Panc1 (cell line): Measurements from ENCODE around the gene POLR3A. TPM values are rescaled to one million over a fixed set of nuclear protein-coding genes. Genes with fewer than 3 reads are reported as not detected.

Experiments used
- ATAC-seq: fragments of 200-7000 bp; cut with Tn5 transposase; 2 replicates; pipeline ENCODE4 v1.9.1; 2020; ENCODE audit warnings: mild to moderate bottlenecking, moderate library complexity
- BruUV-seq: library from RNA; stranded (reverse); fragments of 400-500 nt; replicated peaks from 2 replicates; lab custom pipeline; 2021; lab: Mats Ljungman, UMichigan
- CTCF ChIA-PET: fragments of 300-600 bp; sonication (Branson Sonifier 250); formaldehyde crosslinking; loops from one replicate; lab custom pipeline; 2022; ENCODE audit warnings: antibody characterized with exemption; lab: Charles Lee
- POLR2A ChIA-PET: fragments of 300-600 bp; sonication (Branson Sonifier 250); formaldehyde crosslinking; loops from one replicate; lab custom pipeline; 2022; ENCODE audit warnings: antibody characterized with exemption; lab: Charles Lee
- DNase-seq: peaks from one replicate; pipeline ENCODE4 v3.0.0-alpha.2; 2010; ENCODE audit warnings: low read depth, low spot score
- H3K27ac ChIP-seq: 2 replicates; pipeline ENCODE4 v1.5.1; 2011; ENCODE audit warnings: mild to moderate bottlenecking, low read length, inconsistent platforms
- H3K27me3 ChIP-seq: fragments of 200-500 bp; sonication (Bioruptor generic); 2 replicates; pipeline ENCODE4 v1.6.0; 2014; ENCODE audit warnings: low read length, inconsistent platforms; ENCODE audit not compliant: control insufficient read depth, insufficient read depth
- H3K36me3 ChIP-seq: fragments of 200-500 bp; sonication (Bioruptor generic); 2 replicates; pipeline ENCODE4 v1.5.1; 2014; ENCODE audit warnings: inconsistent platforms, mild to moderate bottlenecking, low read length, moderate library complexity; ENCODE audit not compliant: control insufficient read depth, insufficient read depth
- H3K4me1 ChIP-seq: 2 replicates; pipeline ENCODE4 v1.5.1; 2011; ENCODE audit warnings: inconsistent platforms, mild to moderate bottlenecking, low read length, moderate library complexity; ENCODE audit not compliant: control insufficient read depth, insufficient read depth
- H3K4me3 ChIP-seq, 2 experiments: 2 replicates each; pipeline ENCODE4 v1.5.1; 2011 to 2012; ENCODE audit warnings: low read depth in 2 of 2, low read length in 2 of 2, mild to moderate bottlenecking in 2 of 2, inconsistent platforms in 1 of 2, moderate library complexity in 1 of 2
- H3K9me3 ChIP-seq: fragments of 200-500 bp; sonication (Bioruptor generic); 2 replicates; pipeline ENCODE4 v1.5.1; 2014; ENCODE audit warnings: low read depth, mild to moderate bottlenecking, inconsistent platforms, low read length, moderate library complexity; ENCODE audit not compliant: control insufficient read depth, insufficient read depth
- POLR2AphosphoS5 ChIP-seq: IDR thresholded peaks from 2 replicates; pipeline ENCODE4 v1.6.1; 2012; ENCODE audit warnings: mild to moderate bottlenecking, low read depth, low read length, moderate library complexity
- SIN3A ChIP-seq: IDR thresholded peaks from 2 replicates; pipeline ENCODE4 v1.6.1; 2012; ENCODE audit warnings: low read depth, mild to moderate bottlenecking, low read length, moderate library complexity, borderline replicate concordance; ENCODE audit not compliant: insufficient read depth
- TCF7L2 ChIP-seq: IDR thresholded peaks from 2 replicates; pipeline ENCODE4 v1.6.1; 2011; ENCODE audit warnings: mild to moderate bottlenecking, low read depth, low read length, inconsistent platforms
- in situ Hi-C: cut with HindIII; loops from 2 replicates; pipeline ENCODE4 v1.10.0; 2016; ENCODE audit warnings: low sequenced_read_pairs, low pct_unique_long_range_greater_than_20kb
- intact Hi-C: fragments of 100-400 bp; cut with micrococcal nuclease; formaldehyde crosslinking; loops from one replicate; pipeline ENCODE4 v1.10.0; 2022; ENCODE audit not compliant: unreplicated experiment
- total RNA-seq: library from RNA; stranded (reverse); gene quantifications from one replicate; pipeline ENCODE4 v1.2.1, GENCODE V29; 2021; ENCODE audit not compliant: unreplicated experiment
- TF ChIP-seq, protein P1 (sequence below): fragments of 450-650 bp; IDR thresholded peaks from 2 replicates; pipeline ENCODE4 v1.5.1; 2017; ENCODE audit warnings: mild to moderate bottlenecking
- TF ChIP-seq, protein P2 (sequence below), 2 experiments: IDR thresholded peaks; 2 replicates each; pipeline ENCODE4 v1.6.1; 2011 to 2012; ENCODE audit warnings: low read depth in 2 of 2, control low read depth in 1 of 2, low read length in 1 of 2, mild to moderate bottlenecking in 1 of 2, moderate library complexity in 1 of 2; ENCODE audit not compliant: insufficient read depth in 1 of 2

The POLR3A gene
- total RNA-seq, 1 experiment from 2014 or later: 26.3 TPM

DNA sequence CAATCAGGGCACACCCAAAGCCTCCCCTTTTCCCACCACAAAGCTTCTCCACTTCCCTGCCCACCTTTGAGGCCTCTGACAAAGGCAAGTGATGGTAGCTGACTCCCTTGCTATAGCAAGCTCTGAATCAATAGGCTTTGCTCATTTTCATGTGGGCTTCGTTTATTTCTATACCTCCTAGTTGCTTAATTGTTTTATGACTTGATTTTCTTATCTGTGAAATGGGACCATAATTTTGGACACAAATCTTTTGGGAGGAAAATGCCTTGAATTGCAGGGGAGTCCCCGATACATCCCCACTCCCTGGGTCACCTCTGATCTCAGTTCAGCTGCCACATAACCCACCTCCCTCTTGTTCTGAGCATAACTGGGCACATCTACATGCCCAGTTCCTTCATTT, 89.1 kb downstream of the POLR3A start:
- ATAC-seq (no peak), DNase-seq (no peak)
- peak overlapping the region; percentile 24; the same call in 1 of the 2 replicates for H3K27ac ChIP-seq
- intact Hi-C loops: no loop called here
- no peaks in the 10 kb centered on the region for H3K27me3 ChIP-seq
- H3K4me1 ChIP-seq: peaks cover 34% of the 10 kb centered on the region
- H3K4me3 ChIP-seq: no peak overlapping the region
- ChIA-PET CTCF (interaction anchor here (0.6 kb wide), 1 partner anchor 22 kb away, joined by 6 read pairs; no protein-coding TSS in a partner anchor), POLR2A (no interaction called here)
- TF ChIP-seq, protein P1, sequence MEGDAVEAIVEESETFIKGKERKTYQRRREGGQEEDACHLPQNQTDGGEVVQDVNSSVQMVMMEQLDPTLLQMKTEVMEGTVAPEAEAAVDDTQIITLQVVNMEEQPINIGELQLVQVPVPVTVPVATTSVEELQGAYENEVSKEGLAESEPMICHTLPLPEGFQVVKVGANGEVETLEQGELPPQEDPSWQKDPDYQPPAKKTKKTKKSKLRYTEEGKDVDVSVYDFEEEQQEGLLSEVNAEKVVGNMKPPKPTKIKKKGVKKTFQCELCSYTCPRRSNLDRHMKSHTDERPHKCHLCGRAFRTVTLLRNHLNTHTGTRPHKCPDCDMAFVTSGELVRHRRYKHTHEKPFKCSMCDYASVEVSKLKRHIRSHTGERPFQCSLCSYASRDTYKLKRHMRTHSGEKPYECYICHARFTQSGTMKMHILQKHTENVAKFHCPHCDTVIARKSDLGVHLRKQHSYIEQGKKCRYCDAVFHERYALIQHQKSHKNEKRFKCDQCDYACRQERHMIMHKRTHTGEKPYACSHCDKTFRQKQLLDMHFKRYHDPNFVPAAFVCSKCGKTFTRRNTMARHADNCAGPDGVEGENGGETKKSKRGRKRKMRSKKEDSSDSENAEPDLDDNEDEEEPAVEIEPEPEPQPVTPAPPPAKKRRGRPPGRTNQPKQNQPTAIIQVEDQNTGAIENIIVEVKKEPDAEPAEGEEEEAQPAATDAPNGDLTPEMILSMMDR: no peak
- TF ChIP-seq, protein P2, sequence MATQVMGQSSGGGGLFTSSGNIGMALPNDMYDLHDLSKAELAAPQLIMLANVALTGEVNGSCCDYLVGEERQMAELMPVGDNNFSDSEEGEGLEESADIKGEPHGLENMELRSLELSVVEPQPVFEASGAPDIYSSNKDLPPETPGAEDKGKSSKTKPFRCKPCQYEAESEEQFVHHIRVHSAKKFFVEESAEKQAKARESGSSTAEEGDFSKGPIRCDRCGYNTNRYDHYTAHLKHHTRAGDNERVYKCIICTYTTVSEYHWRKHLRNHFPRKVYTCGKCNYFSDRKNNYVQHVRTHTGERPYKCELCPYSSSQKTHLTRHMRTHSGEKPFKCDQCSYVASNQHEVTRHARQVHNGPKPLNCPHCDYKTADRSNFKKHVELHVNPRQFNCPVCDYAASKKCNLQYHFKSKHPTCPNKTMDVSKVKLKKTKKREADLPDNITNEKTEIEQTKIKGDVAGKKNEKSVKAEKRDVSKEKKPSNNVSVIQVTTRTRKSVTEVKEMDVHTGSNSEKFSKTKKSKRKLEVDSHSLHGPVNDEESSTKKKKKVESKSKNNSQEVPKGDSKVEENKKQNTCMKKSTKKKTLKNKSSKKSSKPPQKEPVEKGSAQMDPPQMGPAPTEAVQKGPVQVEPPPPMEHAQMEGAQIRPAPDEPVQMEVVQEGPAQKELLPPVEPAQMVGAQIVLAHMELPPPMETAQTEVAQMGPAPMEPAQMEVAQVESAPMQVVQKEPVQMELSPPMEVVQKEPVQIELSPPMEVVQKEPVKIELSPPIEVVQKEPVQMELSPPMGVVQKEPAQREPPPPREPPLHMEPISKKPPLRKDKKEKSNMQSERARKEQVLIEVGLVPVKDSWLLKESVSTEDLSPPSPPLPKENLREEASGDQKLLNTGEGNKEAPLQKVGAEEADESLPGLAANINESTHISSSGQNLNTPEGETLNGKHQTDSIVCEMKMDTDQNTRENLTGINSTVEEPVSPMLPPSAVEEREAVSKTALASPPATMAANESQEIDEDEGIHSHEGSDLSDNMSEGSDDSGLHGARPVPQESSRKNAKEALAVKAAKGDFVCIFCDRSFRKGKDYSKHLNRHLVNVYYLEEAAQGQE (IDR thresholded peaks at IDR 0.05; ENCODE audit: insufficient read depth in 1 of 2, low read depth in 2 of 2, low read length in 1 of 2): no peak
- TF ChIP-seq POLR2AphosphoS5 (no peak), TCF7L2 (no peak), SIN3A (no peak)
- BruUV-seq: no TSS peak
- in situ Hi-C loops: no loop called here
- no peaks in the 10 kb centered on the region for H3K36me3 ChIP-seq
- no peaks in the 10 kb centered on the region for H3K9me3 ChIP-seq

DNA sequence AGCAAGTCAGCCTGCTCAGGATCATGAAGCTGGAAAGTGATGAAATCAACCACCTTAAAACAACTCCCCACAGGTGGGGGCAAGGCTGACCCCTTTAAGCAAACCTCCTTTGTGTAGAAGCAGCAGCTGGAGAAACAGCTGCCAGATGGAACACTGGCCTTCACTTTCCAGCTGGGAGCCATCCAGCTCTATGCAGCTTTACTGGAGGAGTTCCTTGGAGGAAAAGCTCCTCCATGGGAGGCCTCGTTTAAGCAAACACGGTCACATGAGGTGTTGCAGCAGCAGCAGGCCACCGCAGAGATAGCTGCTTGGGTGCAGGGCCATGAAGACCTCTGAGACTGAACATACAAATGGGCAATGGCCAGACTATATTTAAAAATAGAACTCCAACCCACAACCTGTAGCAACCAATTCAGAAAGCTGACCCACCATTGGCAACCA, 89.7 kb downstream of the POLR3A start:
- H3K27me3 ChIP-seq: no peaks in the 10 kb centered on the region
- ChIA-PET CTCF (no interaction called here), POLR2A (no interaction called here)
- peak overlapping the region; percentile 41; the same call in 1 of the 2 replicates for H3K27ac ChIP-seq
- no peak overlapping the region for H3K4me3 ChIP-seq
- ATAC-seq (no peak), DNase-seq (no peak)
- H3K4me1 ChIP-seq: peaks cover 31% of the 10 kb centered on the region
- no peaks in the 10 kb centered on the region for H3K36me3 ChIP-seq
- H3K9me3 ChIP-seq: no peaks in the 10 kb centered on the region
- TF ChIP-seq POLR2AphosphoS5: no peak
- TF ChIP-seq, protein P1: no peak
- no peak for TF ChIP-seq TCF7L2
- TF ChIP-seq SIN3A: no peak
- TF ChIP-seq, protein P2 (IDR thresholded peaks at IDR 0.05; ENCODE audit: insufficient read depth in 1 of 2, low read depth in 2 of 2, low read length in 1 of 2): no peak
- in situ Hi-C loops: no loop called here
- BruUV-seq: no TSS peak
- intact Hi-C loops: no loop called here
